HG03175 (cell line): ENCODE data around the gene NPC1.
A peak's percentile ranks its signal among the peaks of the same experiment; 100 is the strongest.
"Not testable (repeated sequence)": the region's sequence is repeated elsewhere in the genome, so short reads cannot be mapped to it uniquely, and the experiment has no call there.

ENCODE experiments used
- ATAC-seq: cut with Tn5 transposase; IDR thresholded peaks from one replicate; pipeline ENCODE4 v1.9.1; 2021; ENCODE audit warnings: mild to moderate bottlenecking, moderate library complexity; ENCODE audit not compliant: unreplicated experiment

The NPC1 gene

DNA sequence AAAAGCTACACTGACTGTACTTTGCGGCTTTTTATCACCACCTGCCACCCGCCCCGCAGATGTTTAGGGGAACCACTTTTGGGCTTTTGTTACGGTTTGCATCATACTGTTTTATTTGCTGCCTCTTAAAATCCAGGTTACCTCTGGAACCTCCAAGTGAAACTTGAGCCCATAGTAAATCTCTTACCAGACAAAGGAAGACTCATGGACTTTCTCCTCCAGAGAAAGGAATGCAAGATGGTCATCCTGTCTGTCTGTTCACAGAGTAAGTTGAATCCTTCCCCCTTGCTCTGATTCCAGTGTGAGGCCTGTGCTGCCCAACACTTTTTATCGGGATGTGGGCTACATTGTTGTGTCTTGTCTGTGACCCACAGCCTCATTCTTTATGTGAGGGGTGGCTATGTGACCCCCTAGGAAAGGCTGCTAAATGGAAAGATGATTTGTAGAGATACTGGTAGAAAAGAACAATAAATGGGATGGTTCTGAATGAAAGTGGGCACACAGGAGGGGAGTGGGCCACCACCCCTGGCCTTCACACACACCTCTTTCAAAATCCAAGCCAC is 59.7 kb downstream of the NPC1 start:
- ATAC-seq, result no peak

DNA sequence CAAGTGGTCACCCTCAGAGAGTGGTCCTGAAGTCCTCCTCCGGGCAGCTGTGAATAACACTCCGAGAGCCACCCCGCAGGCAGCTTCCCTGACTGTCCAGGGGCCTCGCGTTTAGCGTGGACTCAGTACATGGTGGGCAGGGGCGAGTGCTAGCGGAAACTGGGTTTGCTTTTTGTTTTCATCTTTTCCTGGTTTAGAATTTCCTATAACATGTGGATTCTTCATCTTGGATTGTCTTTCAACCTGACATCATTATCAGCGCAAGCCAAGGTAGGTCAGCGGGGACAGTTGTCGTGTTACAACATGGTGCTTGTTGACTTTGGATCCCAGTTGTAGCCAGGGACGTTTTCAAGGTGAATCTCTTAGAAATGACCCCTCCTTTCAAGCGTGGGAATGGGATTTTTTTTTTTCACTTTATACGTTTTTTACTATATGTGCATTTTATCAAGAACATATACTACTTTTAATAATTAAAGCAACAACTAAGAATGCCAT is 62.0 kb downstream of the NPC1 start:
- ATAC-seq, result no peak

DNA sequence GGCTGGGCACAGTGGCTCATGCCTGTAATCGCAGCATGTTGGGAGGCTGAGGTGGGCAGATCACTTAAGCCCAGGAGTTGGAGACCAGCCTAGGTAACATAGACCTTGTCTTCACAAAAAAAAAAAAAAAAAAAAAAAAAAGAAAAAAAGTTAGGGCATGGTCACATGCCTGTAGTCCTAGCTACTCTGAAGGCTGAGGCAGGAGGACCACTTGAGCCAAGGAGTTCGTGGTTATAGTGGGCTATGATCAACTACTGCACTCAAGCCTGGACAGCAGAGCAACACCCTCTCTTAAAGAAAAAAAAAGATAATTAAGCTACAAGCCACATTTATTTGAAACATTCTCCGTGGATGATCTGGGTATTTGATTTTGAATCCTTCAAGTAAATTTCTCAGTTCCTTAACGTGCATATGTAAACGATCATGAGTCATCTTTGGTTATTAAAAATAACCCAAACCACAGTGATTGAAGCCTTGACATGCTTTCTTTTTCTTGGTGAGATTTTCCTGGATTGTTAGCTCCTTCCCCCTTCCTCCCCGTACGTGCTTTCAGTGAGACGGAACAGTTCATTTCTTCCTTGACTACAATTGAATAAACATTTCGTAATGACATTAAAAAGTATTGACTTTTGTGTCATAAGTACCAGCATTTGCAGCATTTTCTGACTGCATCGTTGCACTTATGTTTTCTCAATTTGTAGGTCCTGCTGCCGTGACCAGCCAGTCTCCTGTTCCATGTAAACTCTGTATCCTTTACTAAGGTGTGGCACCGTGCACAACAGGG is 62.7 kb downstream of the NPC1 start:
- ATAC-seq, result no peak

DNA sequence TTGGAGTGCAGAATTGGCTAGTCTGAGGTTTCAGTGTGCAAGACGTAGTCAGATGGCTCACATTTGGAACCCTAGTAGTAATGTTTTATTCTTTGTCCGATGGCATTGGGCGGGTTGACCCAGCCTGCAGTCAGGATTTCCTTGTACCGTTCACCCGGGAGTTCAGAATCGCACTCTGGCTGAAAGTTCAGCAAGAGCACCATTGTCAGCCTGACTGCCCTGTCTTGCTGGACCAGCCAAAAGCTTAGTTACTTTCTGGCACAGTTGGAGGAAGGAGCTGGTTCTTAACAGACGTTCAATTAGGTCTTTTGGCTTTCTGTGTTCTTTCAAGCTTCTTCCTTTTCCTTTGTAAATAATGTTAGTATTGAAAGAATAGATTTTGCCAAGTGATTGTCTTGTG is 64.4 kb downstream of the NPC1 start:
- ATAC-seq, result no peak

DNA sequence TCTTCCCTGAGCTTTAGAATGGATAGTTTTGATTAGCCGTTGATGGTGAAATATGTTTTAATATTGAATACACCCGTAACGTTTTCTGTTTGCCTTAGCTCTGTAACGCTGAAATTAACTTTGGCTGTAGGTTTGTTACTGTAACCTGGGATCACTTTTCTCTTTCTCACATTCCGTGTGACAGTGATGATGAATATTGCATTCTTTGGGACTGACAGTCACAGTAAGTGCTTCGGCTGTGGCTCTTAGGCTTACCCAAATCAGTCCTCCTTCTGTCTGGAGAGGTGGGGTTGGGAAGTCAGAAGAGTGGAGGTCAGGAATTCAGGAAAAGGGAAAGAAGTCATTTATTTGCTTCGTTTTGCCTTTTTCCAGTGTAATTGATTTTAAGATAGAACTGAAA is 65.0 kb downstream of the NPC1 start:
- ATAC-seq, result no peak

DNA sequence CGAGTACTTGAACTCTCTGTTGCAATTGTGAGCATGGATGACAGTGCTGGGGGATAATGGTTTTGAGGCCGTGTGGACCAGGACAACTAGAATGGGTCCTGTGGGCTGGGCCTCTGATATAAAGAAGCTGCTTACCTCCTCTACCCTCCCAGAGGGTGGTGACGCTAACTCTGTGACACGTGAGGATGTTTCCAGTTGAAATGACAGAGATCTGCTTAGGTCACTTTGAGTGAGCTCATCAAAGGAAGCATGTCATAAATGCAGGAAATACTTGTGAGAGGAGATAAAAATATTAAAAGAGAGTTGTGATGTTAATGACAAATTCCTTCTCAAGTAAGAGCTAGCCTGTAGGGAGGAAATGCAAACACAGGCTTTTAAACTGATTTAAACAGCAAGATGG is 66.6 kb downstream of the NPC1 start:
- ATAC-seq, result no peak

DNA sequence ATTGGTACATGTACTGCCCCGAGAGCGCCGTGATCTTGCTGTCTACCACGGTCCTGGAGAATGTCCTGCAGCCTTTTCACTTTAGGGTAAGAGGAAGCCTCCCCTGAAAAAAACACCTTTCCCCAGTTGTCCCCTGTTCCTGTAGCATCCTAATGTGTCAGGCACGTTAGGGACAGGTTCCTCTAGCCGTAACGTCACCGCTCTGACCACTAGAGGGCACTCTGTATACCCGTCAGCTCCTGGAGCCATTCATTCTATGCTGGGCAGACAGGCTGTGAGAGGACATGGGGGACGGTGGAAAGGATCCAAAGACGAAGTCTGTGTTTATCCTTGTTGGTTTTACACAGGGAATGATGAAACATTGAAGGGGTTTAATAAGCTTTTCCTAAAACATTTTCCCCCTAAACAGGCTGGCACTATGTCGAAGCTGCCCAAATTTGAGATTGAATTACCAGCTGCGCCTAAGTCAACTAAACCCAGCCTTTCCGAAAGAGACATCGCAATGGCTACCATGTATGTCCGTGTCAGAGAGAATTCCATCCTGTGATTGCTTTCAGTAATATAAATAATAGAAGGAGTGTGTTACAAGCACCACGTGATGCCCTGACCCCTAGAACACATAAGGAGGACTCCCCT is 70.3 kb downstream of the NPC1 start:
- ATAC-seq, result peak; percentile 86

DNA sequence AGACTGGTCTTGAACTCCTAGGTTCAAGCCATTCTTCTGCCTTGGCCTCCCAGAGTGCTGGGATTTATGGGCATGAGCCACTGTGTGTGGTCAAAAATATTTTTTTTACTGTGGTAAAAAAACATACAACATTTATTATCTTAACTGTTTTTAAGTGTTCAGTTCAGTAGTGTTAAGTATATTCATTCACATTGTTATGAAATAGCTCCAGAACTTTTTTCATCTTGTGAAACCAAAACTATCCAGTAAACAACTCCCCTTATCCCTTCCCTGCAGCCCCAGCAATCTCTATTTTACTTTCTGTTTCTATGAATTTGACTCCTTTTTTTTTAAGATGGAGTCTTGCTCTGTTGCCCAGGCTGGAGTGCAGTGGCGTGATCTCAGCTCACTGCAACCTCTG is 73.7 kb downstream of the NPC1 start:
- ATAC-seq, result no peak

DNA sequence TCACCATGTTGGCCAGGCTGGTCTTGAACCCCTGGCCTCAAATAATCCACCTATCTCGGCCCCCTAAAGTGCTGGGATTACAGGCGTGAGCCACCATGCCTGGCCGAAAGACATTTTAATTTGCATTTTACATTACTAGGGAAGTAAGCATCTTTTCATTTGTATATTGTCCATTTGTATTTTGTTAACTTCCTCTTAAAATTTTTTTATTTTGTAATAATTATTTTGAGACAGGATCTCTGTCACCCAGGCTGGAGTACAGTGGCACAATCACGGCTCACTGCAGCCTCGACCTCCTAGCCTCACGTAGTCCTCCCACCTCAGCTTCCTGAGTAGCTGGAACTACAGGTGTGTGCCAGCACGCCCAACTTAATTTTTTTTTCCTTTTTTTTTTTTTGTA is 74.1 kb downstream of the NPC1 start:
- not testable (repeated sequence) for ATAC-seq

DNA sequence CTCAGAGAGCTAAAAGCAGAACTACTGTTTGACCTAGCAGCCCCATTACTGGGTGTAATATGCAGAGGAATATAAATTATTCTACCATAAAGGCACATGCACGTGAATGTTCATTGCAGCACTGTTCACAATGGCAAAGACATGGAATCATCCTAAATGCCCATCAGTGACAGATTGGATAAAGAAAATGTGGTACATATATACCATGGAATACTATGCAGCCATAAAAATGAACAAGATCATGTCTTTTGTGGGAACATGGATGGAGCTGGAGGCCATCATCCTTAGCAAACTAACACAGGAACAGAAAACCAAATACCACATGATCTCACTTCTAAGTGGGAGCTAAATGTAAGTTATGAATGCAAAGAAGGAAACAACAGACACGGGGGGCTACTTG is 75.4 kb downstream of the NPC1 start:
- ATAC-seq, result not testable (repeated sequence)

DNA sequence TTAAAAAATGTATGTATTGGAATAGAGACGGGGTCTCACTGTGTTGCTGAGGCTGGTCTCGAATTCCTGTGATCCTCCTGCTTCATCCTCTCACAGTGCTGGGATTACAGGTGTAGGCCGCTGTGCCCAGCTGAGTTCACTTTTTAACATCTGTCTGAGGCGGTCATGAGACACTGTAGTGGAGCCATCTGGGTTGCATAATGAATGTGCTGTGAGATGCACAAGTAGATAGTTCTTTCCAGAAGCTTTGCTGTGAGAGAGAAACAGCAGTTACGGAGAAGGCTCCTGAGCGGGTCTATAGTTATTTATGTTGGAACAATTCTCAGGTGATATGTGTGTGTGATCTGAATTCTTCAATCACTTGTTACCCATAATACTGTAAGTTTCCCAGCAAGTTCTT is 79.9 kb downstream of the NPC1 start:
- no peak for ATAC-seq

DNA sequence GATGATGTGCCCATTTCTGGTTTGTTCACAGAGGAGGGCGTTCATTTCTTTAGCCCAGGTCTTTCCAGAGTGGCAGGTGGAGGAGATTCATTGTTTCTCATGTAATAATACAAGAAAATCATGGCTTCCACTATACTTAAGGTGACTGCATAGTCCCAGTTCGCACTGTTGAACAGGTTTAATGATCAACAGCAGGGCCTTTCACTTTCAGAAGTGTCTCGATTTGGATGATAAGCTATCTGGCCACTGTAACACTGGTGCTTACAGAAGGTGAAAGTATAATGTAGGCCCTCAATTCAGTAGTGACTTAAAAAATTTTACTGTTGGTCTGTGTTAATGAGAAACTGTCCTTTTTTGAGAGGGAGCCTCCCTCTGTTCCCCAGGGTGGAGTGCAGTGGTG is 81.6 kb downstream of the NPC1 start:
- peak; percentile 64 for ATAC-seq

DNA sequence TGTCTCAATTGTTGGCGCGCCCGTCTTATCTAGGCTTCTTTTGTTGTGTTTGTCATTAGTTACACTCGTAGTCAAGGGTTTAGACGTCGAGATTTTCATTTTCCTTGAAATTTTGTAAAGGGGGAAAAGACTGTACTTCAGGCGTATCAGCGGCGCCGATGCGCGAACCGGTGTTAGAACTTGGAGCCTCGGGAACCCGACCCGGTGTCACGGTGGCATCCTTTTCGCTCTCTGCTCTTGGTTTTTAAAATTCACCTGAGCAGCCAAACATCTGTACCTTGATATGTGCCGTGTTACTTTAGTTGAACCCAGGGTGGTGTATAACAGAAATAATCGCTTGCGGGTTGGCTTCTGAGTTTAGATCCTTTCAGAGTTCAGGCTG is 82.4 kb downstream of the NPC1 start:
- no peak for ATAC-seq

DNA sequence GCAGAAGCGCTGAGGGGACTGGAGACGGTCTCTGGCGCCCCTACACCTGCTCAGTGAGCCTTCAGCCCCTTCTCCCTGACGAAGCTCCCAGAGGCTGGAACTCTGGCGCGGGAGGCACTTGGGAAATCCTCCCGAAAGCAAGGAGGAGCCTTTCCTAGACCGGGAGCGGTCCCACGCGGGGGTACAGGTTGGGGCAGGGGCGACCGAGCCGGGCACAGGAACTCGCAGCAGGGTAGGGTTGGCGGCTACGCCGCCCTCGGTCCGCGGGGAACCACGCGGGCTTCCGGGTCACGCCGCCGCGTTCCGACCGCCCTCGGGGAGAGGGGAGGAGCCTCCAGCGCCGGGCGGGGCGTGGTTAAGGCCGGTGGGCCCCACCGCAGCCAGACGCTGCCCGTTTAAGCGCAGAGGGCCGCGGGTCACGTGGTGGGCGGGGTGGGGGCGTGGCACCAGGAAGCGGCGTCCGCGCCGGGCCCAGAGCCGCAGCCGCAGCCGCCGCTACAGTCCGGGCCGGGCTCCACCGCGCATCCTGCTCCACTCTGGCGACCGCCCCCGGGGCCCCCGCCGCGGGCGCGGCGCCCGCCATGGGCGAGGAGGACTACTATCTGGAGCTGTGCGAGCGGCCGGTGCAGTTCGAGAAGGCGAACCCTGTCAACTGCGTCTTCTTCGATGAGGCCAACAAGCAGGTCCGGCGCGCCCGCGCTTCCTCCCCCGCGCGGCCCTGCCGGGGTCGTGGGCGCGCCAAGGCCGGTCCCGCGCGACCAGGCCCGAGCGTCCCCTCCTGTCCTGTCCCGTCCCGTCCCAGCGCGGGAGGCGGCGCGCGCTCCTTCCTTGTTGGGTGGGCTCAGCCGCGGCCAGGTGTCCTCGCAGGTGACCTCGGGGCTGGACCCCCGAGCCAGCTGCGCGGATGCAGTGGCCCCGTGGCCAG is 83.0 kb downstream of the NPC1 start, which contains the start of gene RMC1:
RMC1 (plus strand) TSS at position 474 of the 925 bp plus-strand sequence; CDS start at position 582, 108 bp downstream.
- ATAC-seq, result peak; percentile 75

DNA sequence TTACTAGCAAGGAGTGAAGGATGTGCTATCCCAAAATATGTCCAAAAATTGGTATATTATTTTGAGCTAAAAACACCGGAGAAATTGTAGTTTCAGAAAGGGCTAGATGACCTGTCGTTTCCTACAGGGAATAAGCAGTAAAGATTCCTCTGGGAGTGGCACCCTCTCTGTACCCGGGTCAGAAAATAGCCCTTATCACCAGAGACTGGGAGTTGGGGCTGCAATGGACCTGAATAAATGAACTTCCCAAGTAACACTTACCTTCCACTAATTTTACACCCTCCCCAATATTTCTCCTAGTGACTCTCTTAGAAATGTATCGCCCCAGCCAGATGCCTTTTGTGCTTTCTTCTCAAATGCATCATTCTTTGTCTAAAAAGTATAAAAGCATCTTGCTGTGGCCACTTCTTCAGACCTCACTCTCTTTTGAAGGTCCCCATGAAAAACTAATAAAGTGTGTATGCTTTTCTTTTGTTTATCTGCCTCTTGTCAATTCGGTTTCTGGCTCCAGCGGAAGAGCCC is 83.7 kb downstream of the NPC1 start:
- ATAC-seq, result no peak

DNA sequence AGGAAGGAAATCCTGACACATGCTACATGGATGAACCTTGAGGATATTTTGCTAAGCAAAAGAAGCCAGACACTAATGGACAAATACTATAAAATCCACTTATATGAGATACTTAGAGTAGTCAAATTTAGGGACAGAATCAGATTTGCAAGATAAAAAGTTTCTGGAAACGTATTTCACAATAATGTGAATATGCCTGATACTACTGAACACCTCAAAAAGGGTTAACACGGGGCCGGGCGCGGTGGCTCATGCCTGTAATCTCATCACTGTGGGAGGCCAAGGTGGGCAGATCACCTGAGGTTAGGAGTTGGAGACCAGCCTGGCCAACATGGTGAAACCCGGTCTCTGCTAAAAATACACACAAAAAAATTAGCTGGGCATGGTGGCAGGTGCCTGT is 84.7 kb downstream of the NPC1 start:
- ATAC-seq, result no peak

DNA sequence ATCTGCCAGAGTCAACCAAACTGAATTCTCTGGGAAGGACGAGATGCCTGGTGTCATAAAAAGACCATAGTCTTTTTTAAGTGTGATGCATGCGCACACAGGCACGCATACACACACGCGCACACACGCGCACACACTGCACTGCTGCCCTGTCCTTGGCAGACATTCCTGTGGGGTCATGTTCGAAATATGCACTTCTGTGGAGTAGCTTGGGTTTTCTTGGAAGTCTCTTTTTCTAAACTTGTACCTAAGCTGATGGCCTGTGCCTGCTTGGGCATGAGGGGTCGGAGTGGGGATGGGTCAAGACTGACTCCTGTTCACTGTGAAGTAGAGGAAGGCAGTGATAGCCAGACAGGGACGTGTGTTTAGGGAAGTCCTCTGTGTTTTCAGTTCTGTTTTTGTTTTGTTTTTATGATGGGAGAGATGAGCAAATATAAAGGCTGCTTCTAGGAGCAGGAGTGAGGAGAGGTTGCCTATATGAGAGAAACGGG is 87.0 kb downstream of the NPC1 start:
- ATAC-seq, result no peak

DNA sequence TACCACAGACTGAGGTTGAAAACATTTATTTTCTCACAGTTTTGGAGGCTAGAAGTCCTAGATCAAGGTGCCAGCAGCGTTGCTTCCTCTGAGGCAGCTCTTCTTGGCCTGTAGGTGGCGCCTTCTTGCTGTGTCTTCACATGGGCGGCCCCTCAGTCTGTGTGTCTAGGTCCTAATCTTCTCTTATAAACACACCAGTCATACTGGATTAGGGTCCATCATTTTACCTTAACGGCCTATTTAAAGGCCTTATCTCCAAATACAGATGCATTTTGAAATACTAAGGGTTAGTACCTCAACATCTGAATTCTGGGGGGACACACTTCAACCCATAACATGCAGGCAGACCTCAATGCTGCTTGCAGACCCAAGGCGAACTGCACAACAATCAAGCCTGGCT is 87.4 kb downstream of the NPC1 start:
- ATAC-seq, result peak; percentile 41

DNA sequence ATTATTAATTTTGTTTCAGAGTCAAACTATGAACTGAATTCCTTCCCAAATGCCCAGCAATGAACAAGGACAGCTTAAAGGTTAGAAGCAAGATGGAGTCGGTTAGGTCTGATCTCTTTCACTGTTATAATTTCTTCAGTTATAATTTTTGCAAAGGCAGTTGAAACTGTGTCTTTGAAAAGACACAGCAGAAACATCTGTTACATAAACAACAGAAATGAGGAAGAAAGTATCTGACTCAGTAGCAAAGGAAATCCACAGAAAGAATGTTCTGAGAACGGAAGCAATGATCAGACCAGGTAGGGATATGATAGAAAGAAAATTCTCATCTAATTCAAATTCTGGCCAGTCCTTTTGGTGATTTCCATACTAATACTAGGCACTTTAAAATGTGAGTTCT is 88.2 kb downstream of the NPC1 start:
- ATAC-seq, result no peak

DNA sequence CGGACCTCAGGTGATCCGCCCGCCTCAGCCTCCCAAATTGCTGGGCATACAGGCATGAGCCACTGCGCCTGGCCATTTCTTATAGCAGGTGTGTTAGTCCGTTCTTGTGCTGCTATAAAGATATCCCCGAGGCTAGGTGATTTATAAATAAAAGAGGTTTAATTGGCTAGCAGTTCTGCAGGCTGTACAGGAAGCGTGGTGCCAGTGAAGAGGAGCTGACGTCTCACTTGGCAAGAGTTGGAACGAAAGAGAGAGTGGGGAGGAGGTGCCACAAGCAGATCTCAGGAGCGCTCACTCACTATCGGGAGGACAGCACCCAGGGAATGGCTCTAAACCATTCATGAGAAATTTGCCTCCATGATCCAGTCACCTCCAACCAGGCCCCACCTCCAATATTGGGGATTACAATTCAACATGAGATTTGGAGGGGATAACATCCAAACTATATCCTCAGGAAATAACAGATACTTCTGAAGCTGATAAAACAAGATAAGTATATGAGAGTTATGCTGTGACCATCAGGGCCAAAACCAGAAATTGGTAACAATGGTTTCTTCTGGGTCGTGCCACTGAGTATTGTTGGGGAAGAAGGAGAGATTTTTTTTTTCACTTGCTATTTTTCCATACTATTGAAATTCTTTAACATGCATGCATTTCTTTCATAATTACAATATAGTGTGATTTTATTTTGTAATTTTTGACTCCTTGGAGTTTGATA is 90.4 kb downstream of the NPC1 start:
- no peak for ATAC-seq
